Hematopoietic multipotent progenitor cell treated with erythropoietin and hydrocortisone succinate and interleukin-3 and kit ligand, for 17 days (in vitro differentiated cells): ENCODE data around the gene CDHR5.
A peak's percentile ranks its signal among the peaks of the same experiment; 100 is the strongest.

Experiments
- DNase-seq: peaks from one replicate; pipeline ENCODE4 v3.0.0-alpha.2; 2015; ENCODE audit warnings: low spot score

The CDHR5 gene

DNA sequence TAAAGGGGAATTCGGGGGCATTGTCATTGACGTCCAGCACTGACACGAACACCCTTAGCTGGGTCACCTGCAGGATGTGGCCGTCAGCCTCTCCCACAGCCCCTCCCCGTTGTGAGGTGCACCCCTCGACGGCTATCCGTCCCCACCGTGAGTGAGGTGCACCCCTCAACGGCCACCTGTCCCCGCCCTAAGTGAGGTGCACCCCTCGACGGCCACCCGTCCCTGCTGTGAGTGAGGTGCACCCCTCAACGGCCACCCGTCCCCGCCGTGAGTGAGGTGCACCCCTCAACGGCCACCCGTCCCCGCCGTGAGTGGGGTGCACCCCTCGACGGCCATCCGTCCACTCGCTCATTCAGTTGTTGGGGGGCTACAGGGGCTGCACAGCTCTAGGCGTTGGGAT is 2.9 kb downstream of the CDHR5 start:
- DNase-seq, result no peak

DNA sequence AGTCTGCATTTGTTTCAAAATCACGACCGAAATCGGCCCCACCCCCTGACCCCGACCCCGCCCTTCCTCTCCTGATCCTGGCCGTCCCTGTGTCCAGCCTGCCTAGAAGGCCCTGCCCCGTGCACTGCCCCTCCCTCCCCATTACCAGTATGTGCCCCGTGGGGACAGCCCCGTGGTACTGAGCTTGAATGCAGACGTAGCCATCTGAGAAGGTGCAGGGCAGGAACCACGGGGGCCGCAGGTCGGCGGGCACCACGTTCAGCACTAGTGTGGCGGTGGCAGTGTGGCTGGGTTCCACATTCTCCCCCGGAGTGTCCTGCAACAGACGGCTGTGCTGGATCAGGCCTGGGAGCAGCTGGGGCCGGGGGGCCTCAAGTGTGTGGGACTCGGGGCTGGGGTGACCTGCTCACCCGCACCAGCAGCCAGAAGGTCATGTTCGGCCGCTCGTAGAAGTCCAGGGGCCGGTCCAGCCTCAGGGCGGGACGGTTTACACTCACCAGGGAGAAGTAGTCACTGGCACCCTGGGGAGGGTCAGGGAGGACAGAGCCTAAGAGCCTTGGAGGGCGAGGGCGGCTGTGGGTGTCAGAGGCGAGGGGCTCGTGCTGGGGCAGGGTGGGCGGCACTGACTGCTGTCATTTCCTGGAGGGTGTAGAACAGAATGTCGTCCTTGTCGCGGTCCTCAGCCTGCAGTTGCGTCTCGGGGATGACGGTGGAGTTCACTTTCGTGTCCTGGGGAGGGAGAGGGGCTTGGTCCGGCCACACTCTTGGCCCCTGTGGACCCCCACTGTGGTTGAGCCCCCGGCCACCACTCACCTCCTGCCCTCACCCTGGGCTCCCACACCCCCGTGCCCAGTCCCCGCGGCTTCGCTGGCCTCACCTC is 3.6 kb downstream of the CDHR5 start:
- DNase-seq, result no peak

DNA sequence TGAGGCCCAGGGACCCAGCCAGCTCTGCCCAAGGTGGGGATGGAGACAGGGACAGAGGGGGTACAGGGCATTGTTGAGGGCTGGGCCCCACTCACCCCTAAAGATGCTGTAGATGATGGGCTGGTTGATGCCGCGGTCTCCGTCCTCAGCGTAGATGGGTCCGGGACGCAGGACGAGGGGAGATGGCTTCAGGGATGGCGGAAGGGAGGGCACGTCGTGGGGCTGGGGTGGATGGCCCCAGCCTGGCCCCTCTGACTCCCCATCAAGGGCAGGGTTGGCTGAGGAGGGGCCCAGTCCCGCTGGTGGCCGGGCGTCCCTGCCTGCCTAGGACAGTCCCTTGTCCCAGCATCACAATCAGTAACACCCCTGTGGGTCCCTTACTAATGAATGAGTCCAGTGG is 4.6 kb downstream of the CDHR5 start:
- no peak for DNase-seq

DNA sequence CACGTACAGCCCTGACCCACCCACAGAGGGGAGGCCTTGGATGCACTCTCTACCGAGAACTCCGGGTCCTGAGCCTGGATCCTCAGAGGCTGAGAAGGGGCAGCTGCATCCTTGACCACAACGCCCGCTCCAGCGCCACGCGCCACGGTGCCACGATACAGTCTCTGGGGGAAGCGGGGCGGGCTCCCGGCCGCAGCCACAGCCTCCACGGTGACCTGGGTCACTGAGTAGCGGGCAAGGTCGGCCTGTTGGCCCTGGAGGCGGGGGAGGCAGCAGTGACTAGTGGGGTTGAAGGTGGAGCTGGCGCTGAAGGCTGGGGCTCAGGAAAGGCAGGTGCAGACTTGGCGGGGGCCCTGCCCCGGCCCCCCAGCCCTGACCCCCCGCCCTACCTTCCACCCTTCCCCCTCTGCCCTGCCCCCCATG is 5.1 kb downstream of the CDHR5 start:
- DNase-seq, result no peak

DNA sequence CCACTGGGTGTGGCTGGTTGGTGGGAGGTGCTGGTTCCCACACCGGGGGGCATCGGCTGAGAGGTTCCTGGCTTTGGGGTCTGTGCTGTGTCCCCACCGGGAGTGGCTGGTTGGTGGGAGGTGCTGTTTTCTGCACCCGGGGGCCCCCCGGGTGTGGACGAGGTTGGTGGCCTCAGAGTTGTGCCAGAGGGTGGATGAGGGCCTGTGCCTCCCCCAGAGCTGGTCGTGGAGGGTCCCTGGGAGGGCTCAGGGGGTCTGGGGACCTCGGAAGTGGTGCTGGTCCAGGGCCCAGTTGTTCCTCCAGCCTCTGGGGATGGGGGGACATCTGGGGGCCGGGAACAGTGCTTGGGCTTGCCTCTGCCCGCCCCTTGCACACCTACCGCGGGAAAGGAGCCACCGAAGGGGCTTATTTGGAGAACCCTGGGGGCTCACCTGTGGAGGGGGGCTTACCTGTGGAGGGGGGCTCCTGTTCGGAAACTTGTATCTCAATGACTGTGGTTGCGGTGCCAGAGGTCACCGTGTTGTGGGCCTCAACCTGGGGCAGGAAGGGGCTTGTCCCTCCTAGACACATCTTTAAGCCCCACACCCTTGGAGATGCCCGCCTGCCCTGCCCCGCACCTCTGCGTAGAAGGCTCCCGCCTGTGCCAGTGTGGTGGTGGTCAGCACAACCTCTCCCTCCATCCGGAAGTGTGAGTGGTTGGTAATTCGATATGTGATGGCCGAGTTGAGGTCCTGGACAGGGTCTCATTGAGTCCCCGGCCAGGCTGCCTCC is 5.7 kb downstream of the CDHR5 start:
- no peak for DNase-seq

GRCh38 chr11:617912-618682 is 6.7 kb downstream of the CDHR5 start:
- no peak for DNase-seq

DNA sequence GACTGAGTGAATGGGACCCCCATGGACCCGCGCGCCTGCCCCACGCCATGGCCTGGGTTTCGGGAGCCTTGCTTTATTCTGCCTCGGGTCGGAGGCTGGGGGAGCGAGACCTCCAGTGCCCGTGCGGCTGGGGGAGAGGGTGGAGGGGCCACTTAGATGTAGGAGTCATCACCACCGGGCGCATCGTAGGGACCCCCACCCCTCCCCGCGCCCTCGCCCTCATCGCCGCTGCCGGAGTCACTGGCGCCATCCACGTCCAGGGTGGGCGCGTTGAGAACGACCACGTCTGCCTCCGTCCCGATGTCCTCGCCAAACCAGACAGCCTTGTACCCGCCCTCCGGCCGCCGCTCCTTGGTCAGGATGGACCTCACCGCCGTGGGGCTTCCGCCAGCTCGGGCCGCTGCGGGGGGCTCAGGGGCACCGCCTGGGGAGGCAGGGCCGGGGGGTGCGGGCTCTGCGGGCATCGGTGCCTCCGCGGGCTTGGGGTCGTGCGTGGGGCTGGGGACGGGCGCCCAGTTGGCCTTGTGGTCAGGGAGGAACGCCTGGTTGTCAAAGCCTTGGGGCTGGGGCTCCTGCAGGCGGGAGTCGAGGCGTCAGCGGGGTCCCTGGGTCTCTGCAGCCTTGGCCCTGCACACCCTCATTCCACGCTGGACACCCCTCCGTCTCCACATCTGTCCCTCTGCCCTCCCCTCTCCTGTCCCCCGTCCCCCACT is 7.4 kb downstream of the CDHR5 start:
- no peak for DNase-seq

GRCh38 chr11:616320-617198 is 8.2 kb downstream of the CDHR5 start:
- DNase-seq, result no peak

- DNase-seq, result peak; percentile 70
Measured at GRCh38 chr11:615504-616319, 9.0 kb downstream of the CDHR5 start, which contains the start of gene IRF7. TSS of gene IRF7 (minus strand) at chr11:615950. CDS start at chr11:615364, 586 bp downstream.

- no peak for DNase-seq
Measured at GRCh38 chr11:614623-615503, 9.9 kb downstream of the CDHR5 start.

- no peak for DNase-seq
Measured at GRCh38 chr11:614021-614622, 10.6 kb downstream of the CDHR5 start.

DNA sequence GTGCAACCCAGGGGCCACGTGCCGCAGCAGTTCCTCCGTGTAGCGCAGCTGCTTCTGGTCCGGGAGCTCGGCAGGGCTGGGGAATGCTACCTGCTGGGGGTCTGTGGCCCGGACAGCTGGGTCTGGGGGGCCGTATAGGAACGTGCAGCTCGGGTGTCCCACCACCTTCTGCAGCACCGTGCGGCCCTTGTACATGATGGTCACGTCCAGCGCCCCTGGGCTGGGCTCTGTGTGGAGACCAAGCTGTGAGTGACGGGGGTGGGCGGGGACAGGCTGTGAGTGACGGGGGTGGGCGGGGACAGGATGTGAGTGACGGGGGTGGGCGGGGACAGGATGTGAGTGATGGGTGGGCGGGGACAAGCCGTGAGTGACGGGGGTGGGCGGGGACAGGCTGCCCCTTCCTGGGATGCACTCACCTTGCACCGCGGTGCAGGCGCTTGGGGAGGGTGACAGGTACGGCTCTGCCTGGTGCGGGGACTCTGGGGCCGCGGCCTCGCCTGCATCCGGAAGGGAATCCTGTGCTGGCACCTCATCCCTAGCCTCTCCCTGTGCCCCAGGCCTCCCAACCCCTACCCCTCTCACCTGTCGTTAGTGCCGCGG is 11.3 kb downstream of the CDHR5 start:
- peak; percentile 19 for DNase-seq

- DNase-seq, result no peak
Measured at GRCh38 chr11:612961-613300, 11.8 kb downstream of the CDHR5 start.

DNA sequence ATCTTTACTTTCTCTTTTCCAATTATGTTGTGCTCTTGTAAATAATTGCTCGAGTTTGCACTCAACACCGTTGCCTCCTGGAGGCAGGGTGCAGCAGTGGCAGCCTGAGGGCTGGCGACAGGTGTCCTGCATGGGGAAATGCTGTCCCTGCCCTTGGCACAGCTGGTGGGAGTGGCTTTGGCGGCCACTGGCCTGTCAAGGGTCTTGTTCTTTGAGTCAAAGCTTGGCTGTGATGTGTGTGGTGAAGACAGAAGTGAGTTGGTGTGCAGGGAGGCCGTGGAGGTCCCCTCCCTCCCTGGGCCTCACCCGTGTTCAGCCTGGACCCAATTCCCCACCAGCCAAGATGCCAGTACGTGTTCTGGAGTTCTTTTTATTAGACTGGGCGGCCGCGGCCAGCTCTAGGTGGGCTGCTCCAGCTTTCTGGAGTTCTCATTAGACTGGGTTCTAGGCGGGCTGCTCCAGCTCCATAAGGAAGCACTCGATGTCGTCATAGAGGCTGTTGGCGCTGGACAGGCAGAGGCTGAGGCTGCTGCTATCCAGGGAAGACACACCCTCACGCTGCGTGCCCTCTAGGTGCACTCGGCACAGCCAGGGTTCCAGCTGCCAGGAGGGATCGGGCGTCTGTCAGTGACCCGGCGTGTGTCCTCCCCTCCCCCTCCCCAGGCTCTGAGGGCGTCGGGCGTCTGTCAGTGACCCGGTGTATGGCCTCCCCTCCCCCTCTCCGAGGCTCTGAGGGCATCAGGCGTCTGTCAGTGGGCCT is 12.4 kb downstream of the CDHR5 start:
- no peak for DNase-seq

- no peak for DNase-seq
Measured at GRCh38 chr11:611001-611996, 13.5 kb downstream of the CDHR5 start.
